ENCODE measurements around the gene CNPY3.
"Not testable (repeated sequence)": the region's sequence is repeated elsewhere in the genome, so short reads cannot be mapped to it uniquely, and the experiment has no call there.

Gene CNPY3

DNA sequence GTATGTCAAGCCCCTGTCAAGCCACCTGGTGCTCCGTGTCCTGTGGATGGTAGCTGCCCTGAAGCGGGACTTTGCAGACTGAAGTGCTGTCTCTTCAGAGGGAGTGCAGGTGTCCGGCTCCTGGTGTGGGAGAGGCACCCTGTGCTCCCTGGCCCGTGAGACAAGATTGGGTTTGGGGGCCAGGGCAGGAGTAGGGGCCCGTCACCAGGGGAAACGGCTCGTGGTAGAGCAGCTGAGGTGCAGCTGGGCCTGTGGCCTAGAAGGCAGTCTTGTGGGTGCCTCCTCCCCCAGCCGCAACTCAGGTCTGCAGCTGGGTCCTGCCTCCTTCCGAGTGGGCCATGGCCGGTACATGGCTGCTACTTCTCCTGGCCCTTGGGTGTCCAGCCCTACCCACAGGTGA is 13.5 kb upstream of the CNPY3 start, which contains the start of gene PTCRA:
Gene PTCRA, plus strand, starts transcription at position 322 of the 400 bp plus-strand sequence. Its CDS starts 17 bp downstream, at position 339.
- no peak for DNase-seq (ENCODE audit: low read depth in 2 of 2)

GRCh38 chr6:42916288-42916687 is 13.0 kb upstream of the CNPY3 start:
- DNase-seq (ENCODE audit: low read depth in 2 of 2) = no peak

- no peak for DNase-seq (ENCODE audit: low read depth in 2 of 2)
These were observed 7.5 kb upstream of the CNPY3 start for GRCh38 chr6:42921801-42922200.

DNA sequence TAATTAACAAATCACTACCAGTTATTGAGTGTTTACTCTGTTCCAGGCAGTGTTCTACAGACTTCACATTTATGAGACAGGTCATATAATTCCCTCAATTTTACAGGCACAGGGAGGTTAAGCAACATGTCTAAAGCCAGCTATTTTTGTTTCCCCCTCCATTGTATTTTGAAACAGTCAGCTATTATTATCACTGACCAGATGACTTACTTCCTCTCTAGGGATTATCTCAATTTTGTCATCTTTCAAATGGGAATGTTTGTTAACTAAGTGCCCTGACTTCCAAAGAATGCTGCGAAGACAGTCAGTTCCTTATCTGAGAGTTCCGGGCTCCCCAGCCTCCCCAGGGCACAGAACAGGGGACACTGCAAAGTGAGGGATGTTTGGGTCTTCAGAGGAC is 5.6 kb upstream of the CNPY3 start:
- DNase-seq (ENCODE audit: low read depth in 2 of 2) = no peak

- no peak for DNase-seq (ENCODE audit: low read depth in 2 of 2)
These were observed 3.9 kb upstream of the CNPY3 start for GRCh38 chr6:42925248-42925857.

DNA sequence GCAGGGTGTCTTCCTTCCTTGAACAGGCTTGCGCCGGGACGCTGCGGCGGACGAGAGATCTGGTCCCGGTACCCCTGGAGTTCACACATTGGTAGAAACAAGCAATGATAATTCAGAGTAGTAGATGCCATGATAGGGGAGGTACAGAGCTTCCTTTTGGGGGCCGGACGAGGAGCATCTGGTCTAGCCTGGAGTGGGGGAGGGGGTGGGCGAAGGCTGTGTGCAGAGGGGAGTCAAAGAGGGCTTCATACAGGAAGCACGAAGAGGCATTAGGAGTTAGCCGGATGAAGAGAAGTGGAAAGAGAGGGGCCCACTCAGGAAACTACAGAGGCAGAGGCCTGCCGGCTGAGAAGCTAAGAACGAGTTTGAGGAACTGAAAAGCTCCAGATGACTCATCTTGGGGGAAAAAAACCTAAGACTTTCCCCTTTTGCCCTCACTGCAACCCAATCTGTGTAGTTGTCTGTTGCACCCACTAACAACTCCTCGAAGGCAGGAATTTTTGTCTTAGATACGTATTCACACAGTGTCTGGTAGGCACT is 611 bp downstream of the CNPY3 start:
- DNase-seq (ENCODE audit: low read depth in 2 of 2) = peak; percentile 43 to 45

DNA sequence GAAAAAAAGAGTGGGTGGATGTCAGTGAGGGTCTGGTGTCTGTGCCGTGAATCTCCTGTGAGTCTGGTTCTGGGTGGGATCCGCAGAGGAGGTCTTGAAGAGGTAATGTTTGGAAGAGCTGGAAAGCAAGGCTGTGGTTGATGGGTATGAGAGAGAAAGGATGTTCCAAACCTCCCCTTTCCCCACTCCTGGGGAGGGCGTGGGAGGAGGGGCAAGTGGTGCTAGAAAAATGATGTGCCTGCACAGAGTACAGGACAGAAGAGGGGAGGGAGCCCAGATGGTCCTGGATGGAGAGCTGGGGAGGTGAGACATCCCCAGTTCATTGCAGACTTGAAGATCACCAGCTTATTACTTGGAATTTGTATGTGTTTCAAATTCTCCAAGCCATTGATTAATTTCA is 3.1 kb downstream of the CNPY3 start:
- DNase-seq (ENCODE audit: low read depth in 2 of 2) = no peak

DNA sequence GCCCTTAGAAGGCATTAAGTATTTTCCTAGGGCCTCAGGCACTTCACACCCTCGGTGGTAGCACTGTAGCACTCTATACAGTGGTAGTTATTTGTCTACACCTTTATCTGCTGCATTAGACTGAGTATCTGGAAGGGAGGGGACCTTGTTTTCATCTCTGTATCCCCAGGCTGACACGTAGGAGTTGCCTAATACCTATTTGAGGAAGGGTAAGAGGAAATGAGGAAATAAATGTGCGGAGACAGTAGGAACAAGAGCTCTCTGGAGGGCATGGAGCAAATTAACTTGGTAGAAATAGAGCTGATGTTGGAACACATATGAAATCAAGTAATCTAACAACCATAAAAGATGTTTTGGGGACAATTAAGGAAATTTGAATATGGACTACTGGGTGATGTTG is 3.9 kb downstream of the CNPY3 start:
- no peak for DNase-seq (ENCODE audit: low read depth in 2 of 2)

- DNase-seq (ENCODE audit: low read depth in 2 of 2) = no peak
These were observed 6.0 kb downstream of the CNPY3 start for GRCh38 chr6:42935322-42935721.

DNA sequence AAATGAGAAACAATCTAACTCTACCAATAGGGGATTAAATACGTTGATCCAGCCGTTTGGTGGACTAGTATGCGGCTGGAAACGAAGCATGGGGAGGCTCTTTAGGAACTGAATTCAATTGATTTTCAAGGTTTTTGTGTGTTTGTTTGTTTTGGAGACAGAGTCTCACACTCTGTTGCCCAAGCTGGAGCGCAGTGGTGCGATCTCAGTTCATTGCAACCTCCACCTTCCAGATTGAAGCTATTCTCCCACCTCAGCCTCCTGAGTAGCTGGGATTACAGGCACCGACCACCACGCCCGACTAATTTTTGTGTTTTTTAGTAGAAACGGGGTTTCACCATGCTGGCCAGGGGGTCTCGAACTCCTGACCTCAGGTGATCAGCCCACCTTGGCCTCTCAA is 7.1 kb downstream of the CNPY3 start:
- no peak for DNase-seq (ENCODE audit: low read depth in 2 of 2)

DNA sequence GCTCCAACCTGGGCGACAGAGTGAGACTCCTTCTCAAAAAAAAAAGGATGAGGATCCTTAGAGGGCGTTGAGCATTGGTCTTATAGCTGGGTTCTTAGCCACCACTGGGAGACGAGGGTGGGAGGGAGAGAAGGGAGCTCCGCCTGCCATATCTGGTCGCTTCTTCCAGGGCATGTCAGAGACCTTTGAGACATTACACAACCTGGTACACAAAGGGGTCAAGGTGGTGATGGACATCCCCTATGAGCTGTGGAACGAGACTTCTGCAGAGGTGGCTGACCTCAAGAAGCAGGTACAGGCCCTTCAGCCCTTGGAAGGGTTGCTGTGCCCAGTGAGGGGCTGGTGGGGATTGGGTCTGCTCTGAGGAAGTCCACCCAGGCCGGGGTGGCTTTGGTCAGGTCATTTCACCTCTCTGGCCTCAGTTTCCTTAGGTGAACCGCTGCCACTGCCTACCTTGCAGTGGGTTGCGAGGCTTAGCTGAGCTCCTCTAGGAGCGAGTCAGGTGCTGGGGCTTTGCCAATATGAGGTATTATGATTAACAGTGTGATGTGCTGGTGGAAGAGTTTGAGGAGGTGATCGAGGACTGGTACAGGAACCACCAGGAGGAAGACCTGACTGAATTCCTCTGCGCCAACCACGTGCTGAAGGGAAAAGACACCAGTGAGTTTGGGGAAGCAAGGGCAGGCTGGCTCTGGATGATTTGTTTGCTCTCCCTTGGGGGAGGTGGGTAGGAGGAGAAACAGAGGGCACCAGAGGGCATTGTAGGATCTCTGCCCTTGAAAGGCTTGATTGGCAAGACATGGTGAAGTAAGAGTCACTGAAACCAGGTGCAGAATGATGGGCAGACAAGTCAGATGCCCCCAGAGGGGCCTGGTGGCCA is 8.5 kb downstream of the CNPY3 start:
- no peak for DNase-seq (ENCODE audit: low read depth in 2 of 2)

DNA sequence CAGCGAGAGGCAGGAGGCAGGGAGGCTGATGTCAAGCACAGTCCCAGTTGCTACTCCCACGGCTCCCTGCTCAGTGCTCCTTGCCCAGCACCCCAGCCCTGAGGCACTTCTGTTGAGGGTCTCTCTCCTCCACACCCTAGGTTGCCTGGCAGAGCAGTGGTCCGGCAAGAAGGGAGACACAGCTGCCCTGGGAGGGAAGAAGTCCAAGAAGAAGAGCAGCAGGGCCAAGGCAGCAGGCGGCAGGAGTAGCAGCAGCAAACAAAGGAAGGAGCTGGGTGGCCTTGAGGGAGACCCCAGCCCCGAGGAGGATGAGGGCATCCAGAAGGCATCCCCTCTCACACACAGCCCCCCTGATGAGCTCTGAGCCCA is 9.1 kb downstream of the CNPY3 start:
- no peak for DNase-seq (ENCODE audit: low read depth in 2 of 2)

- DNase-seq (ENCODE audit: low read depth in 2 of 2) = no peak
These were observed 9.9 kb downstream of the CNPY3 start for GRCh38 chr6:42938987-42939809.

GRCh38 chr6:42939810-42940167 is 10.5 kb downstream of the CNPY3 start:
- no peak for DNase-seq (ENCODE audit: low read depth in 2 of 2)

- DNase-seq (ENCODE audit: low read depth in 2 of 2) = no peak
These were observed 11.3 kb downstream of the CNPY3 start for GRCh38 chr6:42940493-42941045.

DNA sequence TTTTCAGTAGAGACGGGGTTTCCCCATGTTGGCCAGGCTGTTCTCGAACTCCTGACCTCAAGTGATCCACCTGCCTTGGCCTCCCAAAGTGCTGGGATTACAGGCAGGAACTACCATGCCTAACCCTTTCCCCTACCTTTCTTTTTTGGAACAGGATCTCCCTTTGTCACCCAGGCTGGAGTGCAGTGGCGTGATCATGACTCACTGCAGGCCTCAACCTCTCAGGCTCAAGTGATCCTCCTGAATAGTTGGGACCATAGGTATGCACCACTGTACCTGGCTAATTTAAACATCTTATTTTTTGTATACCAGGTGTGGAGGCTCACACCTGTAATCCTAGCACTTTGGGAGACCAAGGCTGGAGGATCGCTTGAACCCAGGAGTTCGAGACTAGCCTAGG is 12.1 kb downstream of the CNPY3 start:
- not testable (repeated sequence) for DNase-seq (ENCODE audit: low read depth in 2 of 2)

GRCh38 chr6:42942444-42942843 is 13.2 kb downstream of the CNPY3 start:
- no peak for DNase-seq (ENCODE audit: low read depth in 2 of 2)

DNA sequence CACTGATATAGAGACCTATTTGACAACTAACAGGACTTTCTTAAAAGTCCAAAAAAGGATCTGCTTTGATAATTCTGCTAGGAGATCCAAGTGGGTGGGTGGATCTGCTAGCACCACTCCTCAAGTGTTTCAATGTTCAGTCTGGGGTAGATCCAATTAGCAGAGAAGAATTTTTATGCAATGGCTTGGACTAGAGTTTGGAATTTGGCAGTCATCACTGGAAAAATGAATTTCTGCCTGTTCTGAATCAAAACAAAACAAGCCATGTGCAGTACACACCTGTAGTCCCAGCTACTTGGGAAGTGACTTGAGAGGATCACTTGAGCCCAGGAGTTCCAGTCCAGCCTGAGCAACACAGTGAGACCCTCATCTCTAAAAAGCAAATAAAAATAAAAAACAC is 18.7 kb downstream of the CNPY3 start:
- no peak for DNase-seq (ENCODE audit: low read depth in 2 of 2)

- DNase-seq (ENCODE audit: low read depth in 2 of 2) = no peak
These were observed 23.1 kb downstream of the CNPY3 start for GRCh38 chr6:42952389-42952788.

DNA sequence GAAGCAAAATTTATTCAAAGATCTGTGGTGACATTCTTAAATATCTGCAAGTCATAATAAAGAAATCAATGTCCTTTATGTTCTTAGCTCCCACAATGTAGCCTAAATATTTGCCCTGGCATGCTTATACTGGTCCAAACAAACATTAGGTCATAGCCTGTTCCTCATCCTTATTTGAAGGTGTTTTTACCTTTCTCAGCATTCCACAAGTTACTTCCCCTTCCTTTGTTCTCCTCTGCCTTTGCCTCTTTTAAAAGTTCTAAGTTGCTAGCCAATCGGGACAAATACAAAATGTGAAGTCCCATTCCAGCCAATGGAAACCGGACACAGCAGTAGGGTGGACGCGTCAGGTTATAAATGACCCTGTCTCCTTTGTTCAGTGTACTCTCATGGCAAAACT is 25.1 kb downstream of the CNPY3 start:
- DNase-seq (ENCODE audit: low read depth in 2 of 2) = not testable (repeated sequence)

- no peak for DNase-seq (ENCODE audit: low read depth in 2 of 2)
These were observed 28.8 kb downstream of the CNPY3 start for GRCh38 chr6:42958125-42958524.

- DNase-seq (ENCODE audit: low read depth in 2 of 2) = no peak
These were observed 30.6 kb downstream of the CNPY3 start for GRCh38 chr6:42959917-42960242.

Measured in stimulated activated CD4-positive, alpha-beta T cell treated with anti-CD3 and anti-CD28 coated beads, Interleukin-4, amount 100 ng/mL, for 48 hours (primary cell).